ENCODE data around the gene NLRP9.
"Not testable (repeated sequence)": the region's sequence is repeated elsewhere in the genome, so short reads cannot be mapped to it uniquely, and the experiment has no call there.

NLRP9 gene

DNA sequence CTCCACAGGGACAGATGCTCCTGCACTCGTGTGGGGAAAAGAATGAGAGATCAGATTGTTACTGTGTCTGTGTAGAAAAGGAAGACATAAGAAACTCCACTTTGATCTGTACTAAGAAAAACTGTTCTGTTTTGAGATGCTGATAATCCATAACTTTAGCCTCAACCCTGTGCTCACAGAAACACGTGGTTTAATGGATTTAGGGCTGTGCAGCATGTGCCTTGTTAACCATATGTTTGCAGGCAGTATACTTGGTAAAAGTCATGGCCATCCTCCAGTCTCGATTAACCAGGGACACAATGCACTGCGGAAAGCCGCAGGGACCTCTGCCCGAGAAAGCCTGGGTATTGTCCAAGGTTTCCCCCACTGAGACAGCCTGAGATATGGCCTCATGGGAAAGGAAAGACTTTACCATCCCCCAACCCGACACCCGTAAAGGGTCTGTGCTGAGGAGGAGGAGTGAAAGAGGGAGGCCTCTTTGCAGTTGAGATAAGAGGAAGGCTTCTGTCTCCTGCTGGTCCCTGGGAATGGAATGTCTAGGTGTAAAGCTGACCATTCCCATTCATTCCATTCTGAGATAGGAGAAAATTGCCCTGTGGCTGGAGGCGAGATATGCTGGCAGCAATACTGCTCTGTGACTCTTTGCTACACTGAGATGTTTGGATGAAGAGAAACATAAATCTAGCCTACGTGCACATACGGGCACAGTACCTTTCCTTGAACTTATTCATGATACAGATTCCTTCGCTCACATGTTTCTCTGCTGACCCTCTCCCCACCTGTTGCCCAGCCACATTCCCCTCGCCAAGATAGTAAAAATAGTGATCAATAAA lies 20.1 kb downstream of the NLRP9 start:
- not testable (repeated sequence) for H3K36me3 Mint-ChIP-seq (ENCODE audit: low read depth); H3K4me1 Mint-ChIP-seq (ENCODE audit: low read depth); H3K4me3 Mint-ChIP-seq; H3K27ac Mint-ChIP-seq; DNase-seq
- peaks cover 21% of the 10 kb centered on the region for H3K9me3 Mint-ChIP-seq
- peaks cover 63% of the 10 kb centered on the region for H3K27me3 Mint-ChIP-seq

DNA sequence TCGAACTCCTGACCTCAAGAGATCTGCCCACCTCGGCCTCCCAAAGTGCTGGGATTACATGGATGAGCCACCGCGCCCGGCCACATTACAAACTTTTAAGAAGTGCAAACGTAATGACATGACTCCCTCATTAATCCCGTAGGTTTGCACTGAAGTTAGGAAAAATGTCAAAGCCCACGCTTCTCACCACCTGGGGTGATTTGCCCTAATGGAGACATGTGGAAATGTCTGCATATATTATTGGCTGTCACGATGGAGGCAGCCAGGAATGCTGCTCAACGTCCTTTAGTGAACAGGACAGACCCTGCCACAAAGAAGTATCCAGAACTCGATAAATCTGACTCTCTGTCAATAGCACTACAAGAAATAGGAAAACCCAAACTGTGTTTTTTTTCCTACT lies 21.0 kb downstream of the NLRP9 start:
- no peaks in the 10 kb centered on the region for H3K4me1 Mint-ChIP-seq (ENCODE audit: low read depth)
- no peak for DNase-seq
- H3K36me3 Mint-ChIP-seq (ENCODE audit: low read depth): no peaks in the 10 kb centered on the region
- H3K4me3 Mint-ChIP-seq: no peak overlapping the region
- peaks cover 19% of the 10 kb centered on the region for H3K9me3 Mint-ChIP-seq
- peaks cover 57% of the 10 kb centered on the region for H3K27me3 Mint-ChIP-seq
- no peak overlapping the region for H3K27ac Mint-ChIP-seq

DNA sequence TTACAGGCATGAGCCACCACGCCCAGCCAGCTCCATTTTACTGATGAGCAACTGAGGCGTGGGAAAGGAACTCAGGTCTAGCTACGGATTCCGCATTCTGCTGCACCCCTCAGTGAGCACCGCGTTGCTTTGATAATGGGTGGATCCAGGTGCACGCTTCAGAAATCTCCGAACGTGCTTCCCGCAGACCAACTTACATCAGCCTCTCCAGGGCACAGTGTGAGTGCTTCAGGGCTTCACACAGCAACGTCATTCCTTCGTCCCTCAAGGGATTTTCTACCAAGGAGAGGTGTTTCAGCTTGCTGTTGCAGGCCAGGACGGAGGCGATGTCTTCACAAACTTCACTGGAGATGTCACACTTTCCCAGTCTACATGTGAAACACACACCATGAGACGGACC lies 21.7 kb downstream of the NLRP9 start:
- peaks cover 12% of the 10 kb centered on the region for H3K9me3 Mint-ChIP-seq
- peaks cover 54% of the 10 kb centered on the region for H3K27me3 Mint-ChIP-seq
- no peak for DNase-seq
- H3K4me3 Mint-ChIP-seq: no peak overlapping the region
- no peak overlapping the region for H3K27ac Mint-ChIP-seq
- no peaks in the 10 kb centered on the region for H3K4me1 Mint-ChIP-seq (ENCODE audit: low read depth)
- no peaks in the 10 kb centered on the region for H3K36me3 Mint-ChIP-seq (ENCODE audit: low read depth)

DNA sequence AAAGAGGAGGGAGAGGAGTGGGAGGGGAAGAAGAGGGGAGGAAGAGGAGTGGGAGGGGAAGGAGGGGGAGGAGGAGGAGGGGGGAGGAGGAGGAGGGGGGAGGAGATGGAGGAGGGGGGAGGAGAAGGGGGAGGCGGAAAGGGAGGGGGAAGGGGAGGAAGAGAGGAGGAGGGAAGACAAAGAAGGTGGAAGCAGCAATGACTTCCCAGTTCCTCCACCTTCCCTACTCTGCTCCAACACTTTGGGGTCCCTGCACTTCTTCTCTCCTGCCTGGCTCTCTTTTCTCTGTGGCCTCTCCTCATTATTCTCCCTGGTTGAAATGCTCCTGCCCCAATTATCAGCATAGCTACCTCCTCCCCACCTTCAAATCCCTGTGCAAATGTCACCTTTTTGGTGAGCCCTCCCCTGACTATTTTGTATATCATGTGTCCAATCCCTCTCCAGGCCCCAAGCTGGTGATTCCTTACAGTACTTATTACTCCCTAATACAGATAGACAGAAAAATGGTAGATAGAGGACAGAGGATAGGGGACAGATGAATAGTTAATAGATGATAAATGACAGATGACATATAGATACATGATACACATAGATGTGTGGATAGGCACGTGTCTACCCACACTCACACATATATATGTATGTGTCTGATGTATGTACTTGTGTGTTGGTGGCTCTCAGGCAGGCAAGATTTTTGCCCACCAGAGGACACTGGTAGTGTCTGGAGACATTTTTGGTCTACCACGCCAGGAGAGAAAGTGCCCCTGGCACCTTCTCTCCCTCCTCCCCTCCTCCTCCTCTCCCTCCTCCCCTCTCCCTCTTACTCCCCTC lies 25.2 kb downstream of the NLRP9 start:
- no peak for DNase-seq
- Mint-ChIP-seq H3K4me1 (ENCODE audit: low read depth) (no peaks in the 10 kb centered on the region), H3K27ac (no peak overlapping the region), H3K36me3 (ENCODE audit: low read depth) (no peaks in the 10 kb centered on the region), H3K9me3 (peaks cover 3% of the 10 kb centered on the region), H3K27me3 (peaks cover 26% of the 10 kb centered on the region), H3K4me3 (no peak overlapping the region)

DNA sequence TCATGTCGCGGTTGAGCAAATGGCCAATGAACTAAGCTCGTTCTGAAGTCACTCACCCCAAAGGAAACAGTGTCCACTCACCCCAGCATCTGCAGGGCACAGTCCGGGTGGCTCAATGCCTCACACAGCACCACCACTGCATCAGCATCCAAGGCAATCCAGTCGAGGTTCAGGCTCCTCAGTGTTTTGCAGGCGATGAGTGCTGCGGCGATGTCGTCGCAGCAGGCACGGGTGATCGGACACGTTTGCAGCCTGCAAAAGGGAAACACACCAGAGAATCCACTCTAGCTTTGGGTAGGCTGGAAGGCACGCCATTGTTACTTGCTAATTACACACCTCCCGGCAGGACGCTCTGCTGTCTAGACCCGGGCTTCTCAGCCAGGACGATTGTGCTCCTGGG lies 26.5 kb downstream of the NLRP9 start:
- Mint-ChIP-seq H3K9me3 (peaks cover 3% of the 10 kb centered on the region), H3K36me3 (ENCODE audit: low read depth) (no peaks in the 10 kb centered on the region), H3K27ac (no peak overlapping the region), H3K4me3 (no peak overlapping the region), H3K27me3 (peaks cover 15% of the 10 kb centered on the region), H3K4me1 (ENCODE audit: low read depth) (no peaks in the 10 kb centered on the region)
- DNase-seq: no peak

DNA sequence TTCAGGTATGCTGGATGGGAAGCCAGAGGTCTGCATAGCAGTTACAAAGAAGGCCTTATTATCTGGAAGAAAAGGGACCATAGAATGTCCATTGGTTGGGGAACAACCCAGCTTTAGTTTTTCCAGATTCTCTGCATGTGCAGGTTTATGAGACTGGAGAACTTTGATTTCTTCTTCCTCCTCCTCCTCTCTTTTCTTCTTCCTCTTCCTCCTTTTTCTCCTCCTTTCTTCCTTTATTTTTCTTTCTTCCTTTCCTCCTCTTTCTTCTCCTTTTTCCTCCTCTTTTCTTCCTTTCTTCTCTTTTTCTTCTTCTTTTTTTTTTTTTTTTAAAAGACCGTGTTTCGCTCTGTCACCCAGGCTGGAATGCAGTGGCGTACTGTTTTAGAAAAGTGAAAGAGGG lies 32.2 kb downstream of the NLRP9 start:
- DNase-seq: no peak
- H3K9me3 Mint-ChIP-seq: no peaks in the 10 kb centered on the region
- H3K27me3 Mint-ChIP-seq: no peaks in the 10 kb centered on the region
- no peak overlapping the region for H3K27ac Mint-ChIP-seq
- peaks cover 32% of the 10 kb centered on the region for H3K36me3 Mint-ChIP-seq (ENCODE audit: low read depth)
- peaks cover 6% of the 10 kb centered on the region for H3K4me1 Mint-ChIP-seq (ENCODE audit: low read depth)
- H3K4me3 Mint-ChIP-seq: no peak overlapping the region

DNA sequence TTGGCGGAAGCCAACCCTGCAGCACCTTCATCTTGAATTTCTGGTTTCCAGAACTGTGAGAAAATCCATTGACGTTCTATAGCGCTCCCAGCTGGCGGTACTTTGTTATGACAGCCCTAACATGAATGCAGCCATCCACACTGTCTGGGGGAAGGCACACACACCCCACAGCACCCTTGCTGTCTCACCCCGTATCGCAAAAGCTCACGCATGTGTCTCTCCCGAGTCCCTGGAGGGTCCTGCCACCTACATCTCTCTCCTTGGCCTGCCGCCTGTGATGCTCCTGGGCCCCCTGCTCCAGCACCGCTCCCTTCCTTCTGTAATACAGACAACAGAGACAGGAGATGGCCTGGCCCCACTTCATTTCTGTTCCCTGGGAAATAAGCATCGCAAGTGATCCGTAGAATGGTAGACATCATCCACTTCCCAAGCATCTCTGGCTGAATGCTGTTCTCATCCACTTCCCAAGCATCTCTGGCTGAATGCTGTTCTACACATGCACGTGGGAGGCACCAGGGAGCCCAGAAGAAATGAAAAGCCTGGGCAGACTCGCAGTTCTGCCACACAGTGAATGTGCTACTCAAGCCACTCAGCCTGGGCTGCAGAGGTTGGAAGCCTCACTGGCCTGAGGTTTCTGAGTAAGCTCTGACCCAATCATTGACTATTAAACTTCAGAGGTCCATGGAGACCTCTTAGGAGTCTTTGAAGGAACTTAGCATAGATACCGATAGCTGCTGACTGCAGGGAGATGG lies 33.5 kb downstream of the NLRP9 start:
- no peaks in the 10 kb centered on the region for H3K9me3 Mint-ChIP-seq

DNA sequence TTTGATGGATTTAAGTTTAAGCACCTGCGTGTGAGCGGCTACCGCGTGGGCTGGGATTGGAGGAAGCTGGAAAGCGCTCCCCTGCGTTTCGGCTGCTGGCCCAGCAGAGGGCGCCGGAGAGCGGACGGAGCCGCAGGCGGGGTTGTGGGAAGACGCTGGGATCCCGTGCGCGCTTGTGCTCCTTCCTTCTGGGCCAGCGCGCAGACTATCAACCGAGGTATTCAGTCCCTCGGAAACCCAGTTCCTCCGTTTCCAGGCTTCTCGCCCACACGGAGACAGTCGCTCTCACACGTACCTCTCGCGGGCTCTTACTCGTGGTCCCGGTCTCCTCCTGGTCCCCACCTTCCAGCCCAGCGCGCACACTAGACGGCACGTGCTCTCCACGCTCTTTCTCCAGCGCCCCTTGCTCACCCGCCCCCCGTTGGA lies 34.4 kb downstream of the NLRP9 start:
- no peaks in the 10 kb centered on the region for H3K27me3 Mint-ChIP-seq
- no peaks in the 10 kb centered on the region for H3K9me3 Mint-ChIP-seq
- H3K4me3 Mint-ChIP-seq: no peak overlapping the region
- H3K27ac Mint-ChIP-seq: no peak overlapping the region
- peak; percentile 64 for DNase-seq
- peaks cover 6% of the 10 kb centered on the region for H3K4me1 Mint-ChIP-seq (ENCODE audit: low read depth)
- H3K36me3 Mint-ChIP-seq (ENCODE audit: low read depth): peaks cover 49% of the 10 kb centered on the region

More for the DNA sequence above, 33.5 kb downstream of the NLRP9 start:
- Mint-ChIP-seq H3K4me1 (ENCODE audit: low read depth) (peaks cover 6% of the 10 kb centered on the region), H3K36me3 (ENCODE audit: low read depth) (peaks cover 41% of the 10 kb centered on the region), H3K27me3 (no peaks in the 10 kb centered on the region), H3K27ac (no peak overlapping the region), H3K4me3 (no peak overlapping the region)
- no peak for DNase-seq

DNA sequence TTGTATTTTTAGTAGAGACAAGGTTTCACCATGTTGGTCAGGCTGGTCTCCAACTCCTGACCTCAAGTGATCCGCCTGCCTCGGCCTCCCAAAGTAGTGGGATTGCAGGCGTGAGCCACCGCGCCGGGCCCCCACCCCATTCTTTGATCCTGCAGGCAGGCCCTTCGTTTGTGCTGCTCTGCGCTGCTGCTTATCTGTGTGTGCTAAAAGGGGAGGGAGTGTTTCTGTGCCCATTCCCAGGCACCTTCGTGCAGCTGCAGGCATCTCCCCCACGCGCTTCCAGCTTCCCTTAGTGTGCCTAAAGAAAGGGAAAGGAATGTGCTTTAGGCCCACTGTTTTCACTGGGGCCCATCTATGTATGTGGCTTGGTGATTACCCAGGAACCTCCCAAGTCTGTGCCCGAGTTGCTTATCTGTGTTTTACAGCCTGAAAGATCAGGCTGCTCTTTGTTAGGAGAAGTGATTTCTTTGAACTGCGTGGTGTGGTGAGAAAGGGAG lies 36.0 kb downstream of the NLRP9 start:
- no peak overlapping the region for H3K4me3 Mint-ChIP-seq

DNA sequence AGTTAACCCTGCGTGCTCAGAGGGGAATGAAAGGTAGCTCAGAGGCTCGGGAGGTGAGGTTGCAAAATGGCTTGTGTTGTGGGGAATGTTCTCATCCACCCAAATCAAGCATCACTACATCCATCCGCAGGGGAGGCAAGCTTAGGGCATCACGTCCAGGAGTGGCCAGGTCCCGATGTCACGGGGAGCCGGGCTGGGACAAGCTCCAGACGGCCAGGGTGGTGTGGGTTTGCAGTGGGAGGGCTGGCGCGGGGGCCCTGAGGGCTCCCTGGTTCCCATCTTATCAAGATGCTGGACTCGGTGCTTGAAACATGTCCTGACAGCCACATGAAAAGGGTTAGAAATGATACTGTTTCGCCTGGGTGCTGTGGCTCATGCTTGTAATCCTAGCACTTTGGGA lies 37.4 kb downstream of the NLRP9 start:
- DNase-seq: no peak
- Mint-ChIP-seq H3K27ac (no peak overlapping the region), H3K36me3 (ENCODE audit: low read depth) (peaks cover 74% of the 10 kb centered on the region), H3K9me3 (no peaks in the 10 kb centered on the region), H3K4me3 (no peak overlapping the region), H3K4me1 (ENCODE audit: low read depth) (peaks cover 6% of the 10 kb centered on the region), H3K27me3 (no peaks in the 10 kb centered on the region)

More for the DNA sequence above, 36.0 kb downstream of the NLRP9 start:
- peak; percentile 25 for DNase-seq
- no peak overlapping the region for H3K27ac Mint-ChIP-seq
- H3K36me3 Mint-ChIP-seq (ENCODE audit: low read depth): peaks cover 60% of the 10 kb centered on the region
- H3K9me3 Mint-ChIP-seq: no peaks in the 10 kb centered on the region
- peaks cover 6% of the 10 kb centered on the region for H3K4me1 Mint-ChIP-seq (ENCODE audit: low read depth)
- H3K27me3 Mint-ChIP-seq: no peaks in the 10 kb centered on the region

DNA sequence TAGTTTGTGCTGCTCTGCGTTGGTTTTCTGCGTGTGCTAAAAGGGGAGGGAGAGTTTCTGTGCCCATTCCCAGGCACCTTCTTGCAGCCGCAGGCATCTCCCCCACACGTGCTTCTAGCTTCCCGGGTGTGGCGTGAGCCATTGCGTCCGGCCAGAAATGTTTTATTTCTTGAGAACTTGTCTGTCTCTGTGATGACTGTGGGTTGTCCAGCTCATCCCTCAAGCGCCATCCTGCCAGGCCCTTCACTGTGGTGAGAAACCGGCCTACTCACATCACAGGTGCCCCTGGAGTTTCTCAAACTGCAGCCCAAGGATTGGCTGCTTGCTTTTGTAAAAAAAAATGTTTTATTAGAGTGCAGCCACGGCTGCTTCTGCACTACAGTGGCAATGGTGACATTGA lies 39.0 kb downstream of the NLRP9 start:
- DNase-seq: no peak
- Mint-ChIP-seq H3K9me3 (no peaks in the 10 kb centered on the region), H3K4me3 (no peak overlapping the region), H3K27ac (no peak overlapping the region), H3K27me3 (no peaks in the 10 kb centered on the region), H3K4me1 (ENCODE audit: low read depth) (peaks cover 6% of the 10 kb centered on the region), H3K36me3 (ENCODE audit: low read depth) (peaks cover 75% of the 10 kb centered on the region)

DNA sequence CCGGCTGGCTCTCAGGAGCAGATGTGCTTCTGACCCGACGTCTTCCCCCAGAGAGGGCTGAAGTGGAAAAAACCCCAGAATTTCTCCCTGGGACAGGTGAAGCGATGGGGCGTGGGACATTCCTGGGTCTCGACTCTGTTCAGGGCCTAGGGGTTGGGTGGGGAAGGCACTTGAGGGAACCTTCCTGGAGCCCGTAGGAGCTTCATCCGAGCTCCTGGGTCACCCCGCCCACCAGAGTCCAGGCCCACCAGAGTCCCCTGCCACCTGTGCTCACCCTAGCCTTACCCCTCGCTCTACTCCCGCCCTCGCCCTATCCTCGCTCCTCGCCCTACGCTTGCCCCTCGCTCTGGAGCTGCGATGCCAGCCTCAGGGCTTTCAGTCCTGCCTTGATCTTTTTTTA lies 39.9 kb downstream of the NLRP9 start:
- Mint-ChIP-seq H3K36me3 (ENCODE audit: low read depth) (peaks cover 75% of the 10 kb centered on the region), H3K27me3 (no peaks in the 10 kb centered on the region), H3K4me3 (no peak overlapping the region), H3K27ac (no peak overlapping the region), H3K4me1 (ENCODE audit: low read depth) (no peaks in the 10 kb centered on the region), H3K9me3 (no peaks in the 10 kb centered on the region)
- peak; percentile 22 for DNase-seq

DNA sequence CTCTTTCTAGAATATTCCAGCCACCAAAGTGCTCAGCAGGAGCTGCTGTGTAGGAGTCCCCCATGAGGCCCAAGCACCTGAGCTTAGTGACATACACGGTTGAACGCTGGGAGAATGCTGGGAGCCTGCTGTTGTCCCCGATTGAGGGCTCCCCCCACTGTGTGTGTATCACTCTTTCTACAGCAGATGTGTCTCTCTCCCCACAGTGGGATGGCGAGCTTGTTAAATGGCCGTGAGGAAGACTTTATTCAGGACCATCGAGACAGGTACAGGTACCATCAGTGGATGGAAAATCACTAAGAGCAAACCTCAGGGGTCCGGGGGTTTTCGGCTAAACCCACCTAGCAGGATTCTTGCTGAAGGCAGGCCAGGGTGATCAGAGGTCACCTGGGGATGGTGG lies 40.5 kb downstream of the NLRP9 start:
- Mint-ChIP-seq H3K27ac (peak overlapping the region; percentile 9), H3K4me3 (no peak overlapping the region), H3K4me1 (ENCODE audit: low read depth) (no peaks in the 10 kb centered on the region), H3K27me3 (no peaks in the 10 kb centered on the region), H3K36me3 (ENCODE audit: low read depth) (peaks cover 78% of the 10 kb centered on the region), H3K9me3 (no peaks in the 10 kb centered on the region)
- peak; percentile 24 for DNase-seq

DNA sequence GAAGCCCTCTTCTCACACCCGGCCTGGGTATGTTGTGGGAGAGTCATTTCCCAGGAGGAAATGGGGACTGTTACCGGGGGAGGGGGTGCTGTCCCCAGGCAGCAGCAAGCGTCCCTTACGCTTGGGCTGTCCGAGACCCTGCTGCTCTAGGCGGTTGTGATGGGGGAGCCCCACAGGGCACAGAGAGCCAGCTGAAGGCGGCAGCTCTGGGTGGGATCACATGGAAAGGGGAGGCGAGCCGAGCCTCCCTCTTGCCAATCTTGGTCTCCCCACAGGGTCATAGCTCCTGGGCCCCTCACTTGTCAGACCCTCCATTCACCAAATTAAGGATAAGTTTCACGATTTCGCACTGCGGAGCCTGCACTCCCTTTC lies 41.1 kb downstream of the NLRP9 start:
- Mint-ChIP-seq H3K27ac (peak overlapping the region; percentile 9), H3K4me3 (no peak overlapping the region), H3K27me3 (no peaks in the 10 kb centered on the region), H3K4me1 (ENCODE audit: low read depth) (no peaks in the 10 kb centered on the region), H3K9me3 (no peaks in the 10 kb centered on the region), H3K36me3 (ENCODE audit: low read depth) (peaks cover 75% of the 10 kb centered on the region)
- no peak for DNase-seq
